Lung (tissue), 12 donors: ENCODE data around the gene ADAP1. TPM values are rescaled to one million over a fixed set of nuclear protein-coding genes. Genes with fewer than 3 reads are reported as not detected.

ENCODE experiments used
- ATAC-seq: fragments of 200-7000 bp; cut with Tn5 transposase; one replicate; pipeline ENCODE4 v1.9.1; 2020; ENCODE audit warnings: moderate number of reproducible peaks; ENCODE audit not compliant: insufficient read depth, low FRiP score
- DNase-seq, 3 donors: peaks; one replicate each; pipeline ENCODE4 v3.0.0-alpha.2; 2013 to 2017
- H3K27ac ChIP-seq, 2 donors: one replicate each; pipeline ENCODE4 v1.5.1; 2013; ENCODE audit warnings: mild to moderate bottlenecking in 2 of 2, moderate library complexity in 2 of 2, control low read depth in 1 of 2, inconsistent platforms in 1 of 2, low read depth in 1 of 2, low read length in 1 of 2
- H3K27me3 ChIP-seq, 3 donors: one replicate each; pipeline ENCODE4 v1.5.1; 2013; ENCODE audit warnings: low read length in 2 of 3; ENCODE audit not compliant: control insufficient read depth in 3 of 3, insufficient read depth in 3 of 3
- H3K36me3 ChIP-seq, 4 donors: one replicate each; pipeline ENCODE4 v1.5.1; 2013; ENCODE audit warnings: low read length in 4 of 4, mild to moderate bottlenecking in 1 of 4, moderate library complexity in 1 of 4; ENCODE audit not compliant: control insufficient read depth in 4 of 4, insufficient read depth in 4 of 4
- H3K4me1 ChIP-seq, 5 donors: one replicate each; pipeline ENCODE4 v1.5.1; 2013; ENCODE audit warnings: low read length in 5 of 5, mild to moderate bottlenecking in 2 of 5, moderate library complexity in 1 of 5; ENCODE audit not compliant: control insufficient read depth in 5 of 5, insufficient read depth in 5 of 5
- H3K4me3 ChIP-seq: one replicate; pipeline ENCODE4 v1.5.1; 2013; ENCODE audit warnings: mild to moderate bottlenecking, control low read depth, moderate library complexity
- H3K9ac ChIP-seq, 2 donors: one replicate each; pipeline ENCODE4 v1.5.1; 2013; ENCODE audit warnings: low read length in 2 of 2, control low read depth in 1 of 2; ENCODE audit not compliant: insufficient read depth in 1 of 2
- H3K9me3 ChIP-seq, 4 donors: one replicate each; pipeline ENCODE4 v1.5.1; 2013; ENCODE audit warnings: low read length in 3 of 4, mild to moderate bottlenecking in 1 of 4, moderate library complexity in 1 of 4; ENCODE audit not compliant: control insufficient read depth in 4 of 4, insufficient read depth in 3 of 4
- WGBS, 2 donors: extraction: QIAGEN DNeasy Blood & Tissue Kit; methylation state at CpG; one replicate each; pipeline ENCODE4 v1.1.7; 2013; 5-methylcytosine and 5-hydroxymethylcytosine counted together
- polyA plus RNA-seq, 2 donors: library from polyadenylated mRNA; stranded (reverse); fragments of 200-250 nt; gene quantifications; one replicate each; pipeline ENCODE4 v1.2.1, GENCODE V29; 2013
- total RNA-seq, 2 donors: library from RNA; depleted of rRNA in 1 of 2; stranded (reverse); fragments of >200 nt in 1 of 2; gene quantifications; one replicate each; pipeline ENCODE4 v1.2.1, GENCODE V29; 2014 to 2021
- TF ChIP-seq, protein P1 (sequence below): IDR thresholded peaks from 2 replicates; pipeline ENCODE4 v1.5.1; 2012; ENCODE audit warnings: mild to moderate bottlenecking; ENCODE audit errors: control extremely low read depth, extremely low read depth
- donor health status: control.
- donor health status: control.
- donor health status: Bipolar disorder and iron deficiency.
- donor health status: healthy.
- donor health status: DM: yes; HTN: yes; CAD: no.

ADAP1 gene
- total and polyA plus RNA-seq, 4 donors = 11.5 to 39.0 (median 32.6) TPM

- Histone ChIP-seq H3K27ac (no peak overlapping the region), H3K9ac (no peak overlapping the region), H3K36me3 (peaks cover 0 to 2% (median 0%) of the 10 kb centered on the region in 4 donors), H3K9me3 (no peaks in the 10 kb centered on the region), H3K4me1 (peaks cover 0 to 23% (median 2%) of the 10 kb centered on the region in 5 donors), H3K27me3 (no peaks in the 10 kb centered on the region), H3K4me3 (no peak overlapping the region)
- DNase-seq = no peak
- ATAC-seq = no peak
- WGBS, 2 donors = 76 to 88% methylated on average over 33 to 36 of the region's 36 CpGs
- TF ChIP-seq, protein P1, sequence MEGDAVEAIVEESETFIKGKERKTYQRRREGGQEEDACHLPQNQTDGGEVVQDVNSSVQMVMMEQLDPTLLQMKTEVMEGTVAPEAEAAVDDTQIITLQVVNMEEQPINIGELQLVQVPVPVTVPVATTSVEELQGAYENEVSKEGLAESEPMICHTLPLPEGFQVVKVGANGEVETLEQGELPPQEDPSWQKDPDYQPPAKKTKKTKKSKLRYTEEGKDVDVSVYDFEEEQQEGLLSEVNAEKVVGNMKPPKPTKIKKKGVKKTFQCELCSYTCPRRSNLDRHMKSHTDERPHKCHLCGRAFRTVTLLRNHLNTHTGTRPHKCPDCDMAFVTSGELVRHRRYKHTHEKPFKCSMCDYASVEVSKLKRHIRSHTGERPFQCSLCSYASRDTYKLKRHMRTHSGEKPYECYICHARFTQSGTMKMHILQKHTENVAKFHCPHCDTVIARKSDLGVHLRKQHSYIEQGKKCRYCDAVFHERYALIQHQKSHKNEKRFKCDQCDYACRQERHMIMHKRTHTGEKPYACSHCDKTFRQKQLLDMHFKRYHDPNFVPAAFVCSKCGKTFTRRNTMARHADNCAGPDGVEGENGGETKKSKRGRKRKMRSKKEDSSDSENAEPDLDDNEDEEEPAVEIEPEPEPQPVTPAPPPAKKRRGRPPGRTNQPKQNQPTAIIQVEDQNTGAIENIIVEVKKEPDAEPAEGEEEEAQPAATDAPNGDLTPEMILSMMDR = no peak
Observed at GRCh38 chr7:990352-990932, 36.0 kb upstream of the ADAP1 start.

DNA sequence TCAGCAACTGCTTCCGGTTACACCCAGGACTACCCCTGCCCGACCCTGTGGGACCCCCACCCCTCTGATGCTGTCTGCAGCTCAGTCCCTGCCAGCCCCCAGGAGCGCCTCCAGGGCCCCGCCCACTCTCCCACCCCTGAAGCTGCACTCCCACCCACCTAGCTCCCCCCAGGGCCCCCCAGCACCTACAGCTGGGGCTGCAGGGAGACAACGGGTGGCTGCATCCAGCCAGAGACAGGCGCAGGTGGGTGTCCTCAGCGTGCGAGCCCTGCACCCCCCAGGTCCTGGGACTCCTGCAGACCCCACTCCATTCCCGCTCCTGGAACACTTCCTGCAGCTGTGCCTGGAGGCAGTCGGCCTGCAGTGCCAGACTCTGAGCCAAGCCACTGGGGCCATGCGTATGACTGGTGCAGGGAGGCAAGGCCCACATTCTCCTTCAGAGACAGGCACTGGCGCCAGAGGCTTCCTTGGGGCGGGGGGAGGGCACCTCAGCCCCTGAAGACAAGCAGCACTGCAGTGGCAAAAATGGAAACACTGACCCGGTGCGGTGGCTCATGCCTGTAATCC is 34.6 kb upstream of the ADAP1 start:
- ATAC-seq (no peak), DNase-seq (no peak)
- WGBS, 2 donors = 68 to 71% methylated on average over 15 of the region's 15 CpGs
- Histone ChIP-seq H3K27ac (no peak overlapping the region), H3K4me3 (no peak overlapping the region), H3K36me3 (no peaks in the 10 kb centered on the region), H3K9me3 (no peaks in the 10 kb centered on the region), H3K4me1 (peaks cover 0 to 23% (median 2%) of the 10 kb centered on the region in 5 donors), H3K9ac (no peak overlapping the region), H3K27me3 (no peaks in the 10 kb centered on the region)
- TF ChIP-seq, protein P1 = no peak

DNA sequence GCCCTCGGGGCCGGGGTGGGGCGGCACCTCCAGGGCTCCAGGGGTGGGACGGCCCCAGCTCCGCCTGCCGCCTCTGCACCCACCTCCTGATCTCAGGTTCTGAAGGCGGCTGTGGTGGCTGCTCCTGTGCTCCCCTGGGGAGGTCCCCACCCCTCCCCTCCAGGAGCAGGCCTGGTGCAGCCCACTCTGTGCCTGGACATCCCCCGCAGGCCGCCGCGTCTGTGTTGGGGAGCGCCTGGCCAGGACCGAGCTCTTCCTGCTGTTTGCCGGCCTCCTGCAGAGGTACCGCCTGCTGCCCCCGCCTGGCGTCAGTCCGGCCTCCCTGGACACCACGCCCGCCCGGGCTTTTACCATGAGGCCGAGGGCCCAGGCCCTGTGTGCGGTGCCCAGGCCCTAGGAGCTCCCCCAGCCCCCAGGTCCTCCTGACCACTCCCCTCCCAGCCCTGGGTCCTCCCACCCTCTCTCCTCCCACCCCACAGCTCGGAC is 34.0 kb upstream of the ADAP1 start:
- no peak for DNase-seq
- no peak overlapping the region for H3K4me3 ChIP-seq
- H3K9ac ChIP-seq = no peak overlapping the region

More for the DNA sequence above, 34.0 kb upstream of the ADAP1 start:
- 13 to 26% methylated on average over 16 to 24 of the region's 24 CpGs for WGBS, 2 donors
- no peaks in the 10 kb centered on the region for H3K9me3 ChIP-seq
- peaks cover 0 to 20% (median under 1%) of the 10 kb centered on the region in 5 donors for H3K4me1 ChIP-seq
- no peaks in the 10 kb centered on the region for H3K36me3 ChIP-seq
- no peak overlapping the region for H3K27ac ChIP-seq
- no peaks in the 10 kb centered on the region for H3K27me3 ChIP-seq
- TF ChIP-seq, protein P1 = no peak
- ATAC-seq = no peak
